NB4 (cell line): ENCODE measurements around the gene GINS1.

ENCODE experiments used
- POLR2A ChIP-seq: IDR thresholded peaks from 2 replicates; pipeline ENCODE4 v1.6.1; 2011; ENCODE audit warnings: mild to moderate bottlenecking; ENCODE audit not compliant: insufficient read length; ENCODE audit errors: extremely low read depth
- TF ChIP-seq, protein P1 (sequence below): IDR thresholded peaks from one replicate; pipeline ENCODE4 v1.5.1; 2012; ENCODE audit warnings: low read depth, low read length

DNA sequence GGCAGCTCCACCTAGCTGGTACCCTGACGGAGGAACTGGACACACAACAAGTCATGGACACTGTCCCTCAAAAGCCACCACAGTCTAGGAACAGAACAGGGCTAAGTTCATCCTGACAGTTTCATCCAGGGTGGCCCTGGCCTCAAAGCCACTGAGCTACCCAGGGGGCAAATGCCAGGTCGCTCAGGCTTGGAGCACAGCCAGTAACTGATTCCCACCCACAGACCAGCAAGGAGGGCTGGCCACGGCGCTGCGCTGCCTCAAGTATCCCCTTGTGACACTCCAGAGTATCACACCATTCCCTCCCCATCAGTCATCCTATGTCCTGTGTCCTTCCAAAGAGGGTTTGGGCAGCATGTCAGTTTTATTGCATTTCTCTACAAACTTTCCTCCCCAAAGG is 72.2 kb downstream of the GINS1 start:
- TF ChIP-seq, protein P1, sequence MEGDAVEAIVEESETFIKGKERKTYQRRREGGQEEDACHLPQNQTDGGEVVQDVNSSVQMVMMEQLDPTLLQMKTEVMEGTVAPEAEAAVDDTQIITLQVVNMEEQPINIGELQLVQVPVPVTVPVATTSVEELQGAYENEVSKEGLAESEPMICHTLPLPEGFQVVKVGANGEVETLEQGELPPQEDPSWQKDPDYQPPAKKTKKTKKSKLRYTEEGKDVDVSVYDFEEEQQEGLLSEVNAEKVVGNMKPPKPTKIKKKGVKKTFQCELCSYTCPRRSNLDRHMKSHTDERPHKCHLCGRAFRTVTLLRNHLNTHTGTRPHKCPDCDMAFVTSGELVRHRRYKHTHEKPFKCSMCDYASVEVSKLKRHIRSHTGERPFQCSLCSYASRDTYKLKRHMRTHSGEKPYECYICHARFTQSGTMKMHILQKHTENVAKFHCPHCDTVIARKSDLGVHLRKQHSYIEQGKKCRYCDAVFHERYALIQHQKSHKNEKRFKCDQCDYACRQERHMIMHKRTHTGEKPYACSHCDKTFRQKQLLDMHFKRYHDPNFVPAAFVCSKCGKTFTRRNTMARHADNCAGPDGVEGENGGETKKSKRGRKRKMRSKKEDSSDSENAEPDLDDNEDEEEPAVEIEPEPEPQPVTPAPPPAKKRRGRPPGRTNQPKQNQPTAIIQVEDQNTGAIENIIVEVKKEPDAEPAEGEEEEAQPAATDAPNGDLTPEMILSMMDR: no peak
- no peak for TF ChIP-seq POLR2A
